Measurements from ENCODE around the gene HPF1. TPM values are rescaled to one million over a fixed set of nuclear protein-coding genes. Genes with fewer than 3 reads are reported as not detected.

HPF1 gene
- total RNA-seq, 1 donor from 2014 or later: 18.9 TPM

GRCh38 chr4:169730564-169730963 is 27.2 kb downstream of the HPF1 start:
- no peak for TF ChIP-seq CTCF (IDR thresholded peaks at IDR 0.05; ENCODE audit: borderline replicate concordance)
- intact Hi-C loops (cut with micrococcal nuclease): no loop called here
- no peaks in the 10 kb centered on the region for H3K4me1 ChIP-seq
- H3K9me3 ChIP-seq (replicated peaks): no peaks in the 10 kb centered on the region
- no peaks in the 10 kb centered on the region for H3K27me3 ChIP-seq (ENCODE audit: low read depth)
- H3K36me3 ChIP-seq: peaks cover 24% of the 10 kb centered on the region
- no peak overlapping the region for H3K4me3 ChIP-seq
- H3K27ac ChIP-seq (replicated peaks): no peak overlapping the region
- no peak for DNase-seq

GRCh38 chr4:169727616-169728015 is 30.1 kb downstream of the HPF1 start:
- no peaks in the 10 kb centered on the region for H3K4me1 ChIP-seq
- H3K9me3 ChIP-seq (replicated peaks): no peaks in the 10 kb centered on the region
- H3K27ac ChIP-seq (replicated peaks): no peak overlapping the region
- H3K27me3 ChIP-seq (ENCODE audit: low read depth): no peaks in the 10 kb centered on the region
- no peak for DNase-seq
- intact Hi-C loops (cut with micrococcal nuclease): no loop called here
- H3K36me3 ChIP-seq: peaks cover 24% of the 10 kb centered on the region
- no peak overlapping the region for H3K4me3 ChIP-seq
- TF ChIP-seq CTCF (IDR thresholded peaks at IDR 0.05; ENCODE audit: borderline replicate concordance): no peak

- no peak overlapping the region for H3K27ac ChIP-seq (replicated peaks)
- no peaks in the 10 kb centered on the region for H3K4me1 ChIP-seq
- no peak for TF ChIP-seq CTCF (IDR thresholded peaks at IDR 0.05; ENCODE audit: borderline replicate concordance)
- no peaks in the 10 kb centered on the region for H3K27me3 ChIP-seq (ENCODE audit: low read depth)
- peaks cover 23% of the 10 kb centered on the region for H3K36me3 ChIP-seq
- no peak overlapping the region for H3K4me3 ChIP-seq
- no peak for DNase-seq
- intact Hi-C loops (cut with micrococcal nuclease): no loop called here
- H3K9me3 ChIP-seq (replicated peaks): no peaks in the 10 kb centered on the region
These were observed 33.5 kb downstream of the HPF1 start for GRCh38 chr4:169724260-169724659.

- Histone ChIP-seq H3K27ac (replicated peaks) (no peak overlapping the region), H3K4me1 (no peaks in the 10 kb centered on the region), H3K4me3 (no peak overlapping the region), H3K9me3 (replicated peaks) (no peaks in the 10 kb centered on the region), H3K27me3 (ENCODE audit: low read depth) (no peaks in the 10 kb centered on the region), H3K36me3 (peaks cover 26% of the 10 kb centered on the region)
- DNase-seq: no peak
- intact Hi-C loops (cut with micrococcal nuclease): no loop called here
- TF ChIP-seq CTCF (IDR thresholded peaks at IDR 0.05; ENCODE audit: borderline replicate concordance): no peak
These were observed 34.4 kb downstream of the HPF1 start for GRCh38 chr4:169723207-169723965.

GRCh38 chr4:169720529-169720928 is 37.2 kb downstream of the HPF1 start:
- DNase-seq: no peak
- no peak for TF ChIP-seq CTCF (IDR thresholded peaks at IDR 0.05; ENCODE audit: borderline replicate concordance)
- no peaks in the 10 kb centered on the region for H3K9me3 ChIP-seq (replicated peaks)
- no peaks in the 10 kb centered on the region for H3K27me3 ChIP-seq (ENCODE audit: low read depth)
- H3K4me3 ChIP-seq: no peak overlapping the region
- H3K36me3 ChIP-seq: peaks cover 31% of the 10 kb centered on the region
- intact Hi-C loops (cut with micrococcal nuclease): no loop called here
- H3K4me1 ChIP-seq: no peaks in the 10 kb centered on the region
- H3K27ac ChIP-seq (replicated peaks): no peak overlapping the region
